Measurements from ENCODE around the gene UGDH. TPM values are rescaled to one million over a fixed set of nuclear protein-coding genes. Genes with fewer than 3 reads are reported as not detected.
"Not testable (repeated sequence)": the region's sequence is repeated elsewhere in the genome, so short reads cannot be mapped to it uniquely, and the experiment has no call there.

Gene UGDH
- total RNA-seq, 1 donor from 2014 or later: 93.9 TPM

DNA sequence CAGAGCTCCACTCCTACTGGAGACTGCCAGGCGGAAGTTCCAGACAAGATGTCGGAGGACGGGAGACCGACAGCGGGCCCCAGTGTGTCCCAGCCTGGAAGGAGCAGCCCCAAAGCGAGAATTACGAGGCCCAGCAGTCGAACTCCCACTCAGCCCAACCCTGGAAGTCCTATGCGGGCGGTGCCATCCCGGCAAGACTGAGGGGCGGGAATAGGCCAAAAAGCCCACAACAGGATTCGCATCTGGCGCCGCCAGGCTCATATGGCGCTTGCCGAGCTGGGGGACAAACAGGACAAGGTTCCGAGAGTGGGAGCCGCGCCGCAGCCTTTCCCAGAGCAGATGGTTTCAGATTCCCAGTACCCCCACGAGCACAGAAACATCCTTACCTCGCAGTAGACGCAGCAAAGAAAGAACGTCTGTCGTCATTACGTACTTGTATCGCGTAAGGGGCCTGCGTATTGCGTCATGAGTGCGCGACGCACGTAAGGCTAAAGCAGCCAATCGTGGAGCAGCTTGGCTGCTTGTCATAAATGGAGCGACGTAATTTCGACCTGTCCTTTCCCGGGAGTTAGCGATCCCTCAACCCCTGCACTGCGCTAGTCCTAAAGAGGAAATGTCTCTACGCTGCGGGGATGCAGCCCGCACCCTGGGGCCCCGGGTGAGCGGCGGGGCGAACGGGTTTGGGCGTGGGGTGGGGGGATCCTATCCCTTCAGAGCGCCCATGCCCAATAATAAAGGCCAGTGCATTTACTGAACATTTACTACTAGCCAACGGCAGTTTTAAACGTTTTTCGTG, 68.5 kb downstream of the UGDH start, which contains the start of the genes LIAS and RPL9:
TSS of gene LIAS (plus strand) at position 552 of the 796 bp plus-strand sequence. CDS start at position 614, 62 bp downstream.
TSS of gene RPL9 (minus strand) at position 418 of the 796 bp plus-strand sequence. CDS start 483 bp downstream, outside the sequence.
- TF ChIP-seq, protein P1, sequence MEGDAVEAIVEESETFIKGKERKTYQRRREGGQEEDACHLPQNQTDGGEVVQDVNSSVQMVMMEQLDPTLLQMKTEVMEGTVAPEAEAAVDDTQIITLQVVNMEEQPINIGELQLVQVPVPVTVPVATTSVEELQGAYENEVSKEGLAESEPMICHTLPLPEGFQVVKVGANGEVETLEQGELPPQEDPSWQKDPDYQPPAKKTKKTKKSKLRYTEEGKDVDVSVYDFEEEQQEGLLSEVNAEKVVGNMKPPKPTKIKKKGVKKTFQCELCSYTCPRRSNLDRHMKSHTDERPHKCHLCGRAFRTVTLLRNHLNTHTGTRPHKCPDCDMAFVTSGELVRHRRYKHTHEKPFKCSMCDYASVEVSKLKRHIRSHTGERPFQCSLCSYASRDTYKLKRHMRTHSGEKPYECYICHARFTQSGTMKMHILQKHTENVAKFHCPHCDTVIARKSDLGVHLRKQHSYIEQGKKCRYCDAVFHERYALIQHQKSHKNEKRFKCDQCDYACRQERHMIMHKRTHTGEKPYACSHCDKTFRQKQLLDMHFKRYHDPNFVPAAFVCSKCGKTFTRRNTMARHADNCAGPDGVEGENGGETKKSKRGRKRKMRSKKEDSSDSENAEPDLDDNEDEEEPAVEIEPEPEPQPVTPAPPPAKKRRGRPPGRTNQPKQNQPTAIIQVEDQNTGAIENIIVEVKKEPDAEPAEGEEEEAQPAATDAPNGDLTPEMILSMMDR (IDR thresholded peaks at IDR 0.05; ENCODE audit: unreplicated experiment): no peak
- H3K4me3 Mint-ChIP-seq (ENCODE audit: unreplicated experiment): peak within 1 kb of the TSS; percentile 99
- H3K27ac Mint-ChIP-seq (ENCODE audit: unreplicated experiment): peak within 1 kb of the TSS; percentile 99
- peaks cover 6% of the 10 kb centered on the region for H3K27me3 Mint-ChIP-seq (ENCODE audit: unreplicated experiment)
- H3K9me3 Mint-ChIP-seq (ENCODE audit: unreplicated experiment): no peaks in the 10 kb centered on the region
- peaks cover 19% of the 10 kb centered on the region for H3K4me1 Mint-ChIP-seq (ENCODE audit: unreplicated experiment)
- peak; percentile 88 for DNase-seq (ENCODE audit: low spot score)
- H3K36me3 Mint-ChIP-seq (ENCODE audit: low read depth, unreplicated experiment): peaks cover 20% of the 10 kb centered on the region

DNA sequence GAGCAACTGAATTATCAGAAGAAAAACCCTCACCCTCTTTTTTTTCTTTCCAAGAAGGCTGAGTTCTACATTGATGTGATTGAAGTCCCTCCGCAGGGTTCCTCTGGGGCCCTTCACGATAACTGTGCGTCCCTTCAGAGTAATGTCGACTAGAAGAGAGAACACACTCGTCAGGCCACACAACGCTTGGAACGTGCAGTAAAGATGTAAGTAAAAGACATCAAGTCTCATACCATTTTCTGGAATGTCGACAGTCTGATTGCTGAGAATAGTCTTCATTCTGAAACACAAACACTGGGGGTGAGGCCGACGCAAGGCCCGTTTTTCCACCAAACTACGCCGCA, 69.1 kb downstream of the UGDH start:
- Mint-ChIP-seq H3K4me3 (ENCODE audit: unreplicated experiment) (peak overlapping the region; percentile 99), H3K4me1 (ENCODE audit: unreplicated experiment) (peaks cover 19% of the 10 kb centered on the region), H3K36me3 (ENCODE audit: low read depth, unreplicated experiment) (peaks cover 24% of the 10 kb centered on the region), H3K27ac (ENCODE audit: unreplicated experiment) (peak overlapping the region; percentile 99)
- DNase-seq (ENCODE audit: low spot score); H3K27me3 Mint-ChIP-seq (ENCODE audit: unreplicated experiment); H3K9me3 Mint-ChIP-seq (ENCODE audit: unreplicated experiment): not testable (repeated sequence)

DNA sequence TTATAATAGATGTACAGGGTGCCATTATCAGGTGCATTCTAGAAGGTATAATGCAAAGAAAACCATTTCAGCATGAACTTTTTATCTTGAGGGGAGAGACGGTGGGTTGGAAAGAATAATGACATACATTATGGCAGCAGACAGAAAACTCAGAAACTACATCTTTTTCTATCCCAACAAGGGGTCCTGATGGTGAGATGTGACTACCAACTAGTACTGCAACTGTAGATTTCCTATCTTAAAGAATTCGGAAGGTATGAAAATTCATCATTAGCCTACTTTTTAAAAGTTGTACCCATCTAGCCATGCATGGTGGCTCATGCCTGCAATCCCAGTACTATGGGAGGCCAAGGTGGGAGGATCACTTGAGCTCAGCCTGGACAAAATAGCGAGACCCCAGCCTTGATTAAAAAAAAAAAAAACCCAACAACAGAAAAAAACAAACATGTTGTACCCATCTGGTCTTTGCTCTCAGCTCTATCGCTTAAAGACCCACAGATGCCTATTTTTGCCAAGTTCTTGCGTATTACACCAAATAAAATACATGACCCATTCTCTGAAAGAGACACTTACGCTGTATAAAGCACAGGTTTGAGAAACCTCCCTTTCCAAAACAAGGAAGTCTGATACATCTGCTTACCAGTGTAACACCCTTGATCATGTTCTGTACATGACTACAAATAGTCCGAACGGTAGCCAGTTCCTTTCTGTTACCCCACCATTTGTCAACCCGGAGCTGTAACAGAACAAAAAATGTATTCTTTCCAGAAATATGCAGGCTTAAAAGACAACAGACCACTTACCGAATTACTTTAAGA, 70.1 kb downstream of the UGDH start:
- TF ChIP-seq, protein P1 (IDR thresholded peaks at IDR 0.05; ENCODE audit: unreplicated experiment): no peak
- Mint-ChIP-seq H3K27ac (ENCODE audit: unreplicated experiment) (peak overlapping the region; percentile 99), H3K4me1 (ENCODE audit: unreplicated experiment) (peaks cover 21% of the 10 kb centered on the region), H3K4me3 (ENCODE audit: unreplicated experiment) (peak overlapping the region; percentile 99), H3K27me3 (ENCODE audit: unreplicated experiment) (peaks cover 6% of the 10 kb centered on the region), H3K9me3 (ENCODE audit: unreplicated experiment) (no peaks in the 10 kb centered on the region), H3K36me3 (ENCODE audit: low read depth, unreplicated experiment) (peaks cover 33% of the 10 kb centered on the region)
- DNase-seq (ENCODE audit: low spot score): no peak

DNA sequence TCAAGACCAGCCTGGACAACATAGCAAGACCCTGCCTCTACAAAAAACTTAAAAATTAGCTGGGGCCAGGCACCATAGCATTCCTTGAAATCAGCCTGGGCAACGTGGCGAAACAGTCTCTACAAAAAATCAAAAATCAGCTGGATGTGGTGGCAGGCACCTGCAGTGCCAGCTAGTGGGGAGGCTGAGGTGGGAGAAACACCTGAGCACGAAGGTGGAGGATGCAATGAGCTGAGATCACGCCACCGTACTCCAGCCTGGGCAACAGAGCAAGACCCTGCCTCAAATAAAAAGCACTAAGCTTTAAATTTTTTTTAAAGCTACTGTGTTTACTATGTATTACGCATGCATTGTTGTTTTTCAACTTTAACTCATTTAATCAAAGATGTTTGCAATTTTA, 71.8 kb downstream of the UGDH start:
- no peak for DNase-seq (ENCODE audit: low spot score)
- Mint-ChIP-seq H3K4me1 (ENCODE audit: unreplicated experiment) (peaks cover 24% of the 10 kb centered on the region), H3K9me3 (ENCODE audit: unreplicated experiment) (no peaks in the 10 kb centered on the region), H3K36me3 (ENCODE audit: low read depth, unreplicated experiment) (peaks cover 43% of the 10 kb centered on the region), H3K27ac (ENCODE audit: unreplicated experiment) (no peak overlapping the region), H3K4me3 (ENCODE audit: unreplicated experiment) (peak overlapping the region; percentile 56), H3K27me3 (ENCODE audit: unreplicated experiment) (peaks cover 6% of the 10 kb centered on the region)
- TF ChIP-seq, protein P1 (IDR thresholded peaks at IDR 0.05; ENCODE audit: unreplicated experiment): no peak

DNA sequence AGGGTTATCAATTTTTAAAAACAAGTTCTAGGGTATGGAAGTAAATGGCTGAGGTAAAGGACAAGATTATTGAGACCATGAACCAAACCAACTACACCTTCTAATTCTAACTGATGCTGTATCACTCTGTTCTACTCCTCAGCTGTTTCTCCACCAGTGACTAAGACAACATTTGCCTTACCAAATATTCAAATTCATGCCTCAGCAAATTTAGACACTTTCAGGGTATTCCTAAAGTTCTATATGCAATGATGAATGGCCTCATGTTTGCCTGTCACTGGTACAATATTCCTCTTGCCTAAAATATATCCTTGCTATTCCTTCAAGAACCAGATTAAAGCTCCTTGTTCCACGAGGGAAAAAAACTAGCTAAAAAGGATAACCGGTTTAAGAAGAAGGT, 73.5 kb downstream of the UGDH start:
- H3K36me3 Mint-ChIP-seq (ENCODE audit: low read depth, unreplicated experiment): peaks cover 43% of the 10 kb centered on the region
- H3K4me3 Mint-ChIP-seq (ENCODE audit: unreplicated experiment): no peak overlapping the region
- no peak overlapping the region for H3K27ac Mint-ChIP-seq (ENCODE audit: unreplicated experiment)
- H3K27me3 Mint-ChIP-seq (ENCODE audit: unreplicated experiment): peaks cover 2% of the 10 kb centered on the region
- no peaks in the 10 kb centered on the region for H3K9me3 Mint-ChIP-seq (ENCODE audit: unreplicated experiment)
- TF ChIP-seq, protein P1 (IDR thresholded peaks at IDR 0.05; ENCODE audit: unreplicated experiment): no peak
- DNase-seq (ENCODE audit: low spot score): no peak
- H3K4me1 Mint-ChIP-seq (ENCODE audit: unreplicated experiment): peaks cover 24% of the 10 kb centered on the region
